ENCODE results near the gene AFDN.

The AFDN gene

GRCh38 chr6:167843023-167843422, 16.3 kb downstream of the AFDN start:
- no peak for DNase-seq (ENCODE audit: low read depth in 1 of 2, low spot score in 1 of 2)
- TF ChIP-seq JUND (IDR thresholded peaks at IDR 0.05; ENCODE audit: low read depth) = no peak
- in situ Hi-C loops (cut with HindIII; ENCODE audit: low pct_unique_long_range_greater_than_20kb, low sequenced_read_pairs) = no loop called here

- TF ChIP-seq JUND (IDR thresholded peaks at IDR 0.05; ENCODE audit: low read depth) = no peak
- in situ Hi-C loops (cut with HindIII; ENCODE audit: low pct_unique_long_range_greater_than_20kb, low sequenced_read_pairs) = no loop called here
Measured at GRCh38 chr6:167845856-167846255, 19.1 kb downstream of the AFDN start.

GRCh38 chr6:167846997-167847606, 20.4 kb downstream of the AFDN start:
- in situ Hi-C loops (cut with HindIII; ENCODE audit: low pct_unique_long_range_greater_than_20kb, low sequenced_read_pairs) = no loop called here
- DNase-seq (ENCODE audit: low read depth in 1 of 2, low spot score in 1 of 2) = no peak
- no peak for TF ChIP-seq JUND (IDR thresholded peaks at IDR 0.05; ENCODE audit: low read depth)

More at GRCh38 chr6:167845856-167846255, 19.1 kb downstream of the AFDN start:
- DNase-seq (ENCODE audit: low read depth in 1 of 2, low spot score in 1 of 2) = no peak

- in situ Hi-C loops (cut with HindIII; ENCODE audit: low pct_unique_long_range_greater_than_20kb, low sequenced_read_pairs) = no loop called here
- no peak for TF ChIP-seq JUND (IDR thresholded peaks at IDR 0.05; ENCODE audit: low read depth)
- no peak for DNase-seq (ENCODE audit: low read depth in 1 of 2, low spot score in 1 of 2)
Measured at GRCh38 chr6:167847936-167848335, 21.2 kb downstream of the AFDN start.

- DNase-seq (ENCODE audit: low read depth in 1 of 2, low spot score in 1 of 2) = no peak
- no peak for TF ChIP-seq JUND (IDR thresholded peaks at IDR 0.05; ENCODE audit: low read depth)
- in situ Hi-C loops (cut with HindIII; ENCODE audit: low pct_unique_long_range_greater_than_20kb, low sequenced_read_pairs) = no loop called here
Measured at GRCh38 chr6:167848783-167849182, 22.1 kb downstream of the AFDN start.

- DNase-seq (ENCODE audit: low read depth in 1 of 2, low spot score in 1 of 2) = peak in 1 of 2 experiments; percentile 91
- TF ChIP-seq JUND (IDR thresholded peaks at IDR 0.05; ENCODE audit: low read depth) = peak; percentile 96
- in situ Hi-C loops (cut with HindIII; ENCODE audit: low pct_unique_long_range_greater_than_20kb, low sequenced_read_pairs) = no loop called here
Measured at GRCh38 chr6:167849846-167850459, 23.2 kb downstream of the AFDN start.

GRCh38 chr6:167850782-167851181, 24.1 kb downstream of the AFDN start:
- DNase-seq (ENCODE audit: low read depth in 1 of 2, low spot score in 1 of 2) = no peak
- in situ Hi-C loops (cut with HindIII; ENCODE audit: low pct_unique_long_range_greater_than_20kb, low sequenced_read_pairs) = no loop called here
- no peak for TF ChIP-seq JUND (IDR thresholded peaks at IDR 0.05; ENCODE audit: low read depth)

GRCh38 chr6:167851370-167851952, 24.8 kb downstream of the AFDN start:
- no peak for DNase-seq (ENCODE audit: low read depth in 1 of 2, low spot score in 1 of 2)
- no peak for TF ChIP-seq JUND (IDR thresholded peaks at IDR 0.05; ENCODE audit: low read depth)

GRCh38 chr6:167855825-167856425, 29.2 kb downstream of the AFDN start:
- DNase-seq (ENCODE audit: low read depth in 1 of 2, low spot score in 1 of 2) = no peak
- in situ Hi-C loops (cut with HindIII; ENCODE audit: low pct_unique_long_range_greater_than_20kb, low sequenced_read_pairs) = no loop called here

More at GRCh38 chr6:167851370-167851952, 24.8 kb downstream of the AFDN start:
- in situ Hi-C loops (cut with HindIII; ENCODE audit: low pct_unique_long_range_greater_than_20kb, low sequenced_read_pairs) = no loop called here

GRCh38 chr6:167856474-167856873, 29.8 kb downstream of the AFDN start:
- no peak for TF ChIP-seq JUND (IDR thresholded peaks at IDR 0.05; ENCODE audit: low read depth)
- in situ Hi-C loops (cut with HindIII; ENCODE audit: low pct_unique_long_range_greater_than_20kb, low sequenced_read_pairs) = no loop called here

More at GRCh38 chr6:167855825-167856425, 29.2 kb downstream of the AFDN start:
- no peak for TF ChIP-seq JUND (IDR thresholded peaks at IDR 0.05; ENCODE audit: low read depth)

GRCh38 chr6:167856999-167857660, 30.4 kb downstream of the AFDN start:
- no peak for DNase-seq (ENCODE audit: low read depth in 1 of 2, low spot score in 1 of 2)
- in situ Hi-C loops (cut with HindIII; ENCODE audit: low pct_unique_long_range_greater_than_20kb, low sequenced_read_pairs) = no loop called here
- no peak for TF ChIP-seq JUND (IDR thresholded peaks at IDR 0.05; ENCODE audit: low read depth)

More at GRCh38 chr6:167856474-167856873, 29.8 kb downstream of the AFDN start:
- no peak for DNase-seq (ENCODE audit: low read depth in 1 of 2, low spot score in 1 of 2)

- peak in 1 of 2 experiments; percentile 13 for DNase-seq (ENCODE audit: low read depth in 1 of 2, low spot score in 1 of 2)
- no peak for TF ChIP-seq JUND (IDR thresholded peaks at IDR 0.05; ENCODE audit: low read depth)
- in situ Hi-C loops (cut with HindIII; ENCODE audit: low pct_unique_long_range_greater_than_20kb, low sequenced_read_pairs) = no loop called here
Measured at GRCh38 chr6:167858086-167858591, 31.4 kb downstream of the AFDN start.
